ENCODE measurements around the gene AADAT. TPM values are rescaled to one million over a fixed set of nuclear protein-coding genes. Genes with fewer than 3 reads are reported as not detected.
"Not testable (repeated sequence)": the region's sequence is repeated elsewhere in the genome, so short reads cannot be mapped to it uniquely, and the experiment has no call there.

Gene AADAT
- total RNA-seq, 1 donor from 2014 or later = 2.9 TPM

DNA sequence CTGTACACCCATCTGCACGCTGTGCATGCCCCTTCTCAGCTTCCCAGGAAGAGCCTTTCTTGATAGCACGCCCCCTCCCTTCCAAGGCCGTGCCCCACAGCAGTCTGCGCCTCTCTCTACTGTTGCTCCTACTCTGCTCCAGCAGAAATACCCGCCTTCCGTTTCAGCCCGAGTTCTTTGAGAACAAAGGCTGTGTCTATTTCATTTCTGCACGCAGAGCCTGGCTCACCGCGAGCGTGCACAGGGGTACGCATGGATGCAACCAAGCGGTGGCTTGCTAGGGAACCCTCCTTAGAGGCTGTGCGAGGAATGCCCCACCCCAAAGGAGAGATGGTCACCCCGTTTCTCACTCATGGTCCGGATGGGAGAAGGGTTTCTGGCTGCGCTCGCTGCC, 485 bp downstream of the AADAT start:
- ATAC-seq = peak; percentile 30

DNA sequence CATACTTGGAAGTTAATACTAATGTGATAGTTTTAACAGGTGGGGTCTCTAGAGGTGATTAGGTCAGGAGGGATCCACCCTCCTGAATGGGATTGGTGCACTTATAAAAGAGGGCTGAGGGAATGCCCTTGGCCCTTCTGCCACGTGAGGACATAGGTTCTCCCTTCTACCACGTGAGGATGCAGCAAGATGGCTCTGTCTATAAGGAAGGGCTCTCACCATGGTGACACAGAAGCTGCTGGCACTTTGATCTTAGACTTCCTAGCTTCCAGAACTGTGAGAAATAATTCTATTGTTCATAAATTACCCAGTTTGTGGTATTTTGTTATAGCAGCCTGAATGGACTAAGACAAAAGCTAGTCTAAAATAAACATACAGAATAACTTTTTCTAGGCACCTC, 1.0 kb downstream of the AADAT start:
- ATAC-seq = no peak

DNA sequence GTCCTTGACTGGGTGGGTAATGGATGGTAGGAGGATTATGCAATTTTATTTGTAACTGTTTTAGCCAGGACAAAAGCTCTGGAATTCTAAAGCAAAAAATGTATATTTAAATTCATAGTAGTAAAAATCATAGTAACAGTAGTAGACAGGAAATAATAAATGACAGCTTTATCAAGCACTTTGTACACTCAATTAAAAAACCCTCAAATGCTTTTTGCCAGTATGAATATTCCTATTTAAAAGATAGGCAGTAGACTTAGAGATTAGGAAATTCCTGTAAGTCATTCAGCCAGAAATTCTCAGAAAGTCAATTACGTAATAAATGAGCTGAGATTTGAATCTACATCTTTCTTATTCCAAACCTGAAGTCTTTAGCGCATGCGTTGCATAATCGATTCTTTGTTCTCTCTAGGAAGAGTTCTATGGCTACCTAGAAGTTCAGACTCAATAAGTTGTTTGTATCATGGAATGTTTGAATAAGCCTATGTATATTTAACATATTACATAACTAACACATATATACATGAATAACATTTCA, 2.5 kb downstream of the AADAT start:
- ATAC-seq = no peak

GRCh38 chr4:170083541-170083940, 6.2 kb downstream of the AADAT start:
- ATAC-seq = no peak

DNA sequence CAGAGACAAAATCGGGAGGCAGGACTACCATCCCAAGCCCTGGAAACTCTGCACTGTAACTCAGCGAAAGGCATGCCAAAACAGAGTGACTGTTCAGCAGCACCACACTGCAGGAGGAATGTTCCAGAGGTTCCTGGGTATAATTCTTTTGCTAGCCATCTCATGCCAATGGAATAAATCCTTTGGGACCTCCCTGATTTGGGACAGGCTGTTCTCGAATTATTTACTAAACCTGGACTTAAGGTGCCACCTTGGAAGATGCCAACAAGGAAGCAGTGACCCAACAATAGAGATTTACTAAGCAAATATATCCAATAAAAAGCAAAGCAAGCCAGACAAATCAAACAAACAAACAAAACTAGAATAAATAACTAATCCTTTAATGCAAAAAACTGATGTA, 9.3 kb downstream of the AADAT start:
- ATAC-seq = no peak

DNA sequence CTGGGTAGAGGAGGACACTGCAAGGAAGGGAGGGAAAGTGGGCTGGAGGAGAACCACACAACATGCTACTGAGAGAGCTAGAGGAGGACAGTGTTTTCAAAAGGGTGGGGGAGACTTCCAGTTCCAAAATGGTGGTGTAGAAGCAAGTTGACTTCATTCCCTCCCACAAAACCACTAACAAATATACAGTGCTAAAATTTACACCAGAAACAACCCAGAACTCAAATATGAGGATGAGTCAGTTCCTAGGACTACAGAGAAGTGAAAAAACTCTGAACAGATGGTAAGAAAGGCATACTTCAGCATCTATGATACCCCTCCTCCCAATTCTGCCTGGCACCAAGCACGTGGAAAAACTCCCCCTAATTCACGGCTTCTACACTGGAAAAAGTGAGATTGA, 9.8 kb downstream of the AADAT start:
- no peak for ATAC-seq

DNA sequence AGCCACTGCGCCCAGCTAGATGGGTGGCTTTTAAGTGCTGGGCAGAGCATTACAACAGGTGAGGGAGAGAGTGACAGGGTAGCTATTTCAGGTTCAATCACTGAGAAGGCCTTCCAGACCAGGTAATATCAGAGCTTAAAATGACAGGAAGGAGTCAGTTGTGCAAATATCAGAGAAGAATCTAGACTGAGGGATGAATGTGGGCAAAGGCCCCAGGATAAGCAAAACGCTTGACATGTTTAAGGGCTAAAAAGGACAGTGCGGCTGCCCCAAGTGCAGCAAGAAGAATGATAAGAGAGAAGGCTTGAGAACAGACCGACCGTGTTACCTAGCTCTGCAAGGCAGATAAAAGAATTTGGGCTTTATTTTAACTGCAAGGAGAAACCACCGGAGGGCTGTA, 18.6 kb downstream of the AADAT start:
- no peak for ATAC-seq

DNA sequence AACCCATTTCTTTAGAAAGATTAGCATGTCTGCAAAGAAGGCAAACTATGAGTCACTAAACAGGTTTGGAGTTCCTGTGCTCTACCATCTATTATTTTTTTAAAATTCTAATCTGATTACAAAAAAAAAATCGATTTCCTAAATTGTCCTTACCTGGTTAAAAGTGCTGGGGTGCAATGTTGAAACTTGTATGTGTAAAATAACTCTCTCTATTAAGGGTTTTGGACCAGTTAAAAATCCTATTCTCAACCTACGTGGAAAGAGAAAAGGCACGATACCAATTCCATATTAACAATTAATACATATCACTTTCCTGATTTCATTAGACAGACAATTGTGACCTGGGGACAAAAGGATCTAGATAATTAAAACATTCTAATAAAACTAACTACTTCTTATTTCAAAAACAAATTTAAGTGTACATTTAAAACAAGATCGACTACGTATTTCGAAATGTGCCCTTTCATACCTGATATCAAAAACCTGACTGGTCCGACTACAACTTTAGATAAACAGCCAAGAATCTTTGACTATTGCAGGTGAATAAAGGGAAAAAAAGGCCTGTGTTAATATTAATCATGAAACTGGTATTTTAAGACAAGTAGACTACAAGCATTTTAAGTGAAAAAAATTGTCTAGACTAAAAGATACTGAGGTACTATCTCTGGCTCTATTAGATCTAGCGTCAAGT, 21.2 kb downstream of the AADAT start:
- ATAC-seq = no peak

- ATAC-seq = no peak
Observed at GRCh38 chr4:170059421-170059820, 30.3 kb downstream of the AADAT start.

DNA sequence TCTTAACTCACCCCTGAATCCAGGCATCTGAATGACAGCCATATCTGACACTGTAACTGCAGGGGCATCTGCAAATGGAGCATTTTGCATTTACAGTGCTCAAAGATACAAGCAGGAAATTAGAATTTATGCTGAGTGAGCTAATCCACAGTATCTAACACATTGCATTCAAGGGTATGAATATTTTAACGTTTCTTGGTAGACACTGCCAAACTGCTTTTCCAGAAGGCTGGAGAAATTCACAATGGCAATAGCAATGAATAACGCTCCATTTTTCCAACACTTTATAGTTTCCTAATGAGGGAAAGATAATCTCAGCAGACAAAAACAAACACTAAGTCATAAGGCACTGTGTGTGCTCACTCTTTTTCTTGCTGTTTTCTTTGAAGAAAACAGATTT, 30.9 kb downstream of the AADAT start:
- no peak for ATAC-seq

DNA sequence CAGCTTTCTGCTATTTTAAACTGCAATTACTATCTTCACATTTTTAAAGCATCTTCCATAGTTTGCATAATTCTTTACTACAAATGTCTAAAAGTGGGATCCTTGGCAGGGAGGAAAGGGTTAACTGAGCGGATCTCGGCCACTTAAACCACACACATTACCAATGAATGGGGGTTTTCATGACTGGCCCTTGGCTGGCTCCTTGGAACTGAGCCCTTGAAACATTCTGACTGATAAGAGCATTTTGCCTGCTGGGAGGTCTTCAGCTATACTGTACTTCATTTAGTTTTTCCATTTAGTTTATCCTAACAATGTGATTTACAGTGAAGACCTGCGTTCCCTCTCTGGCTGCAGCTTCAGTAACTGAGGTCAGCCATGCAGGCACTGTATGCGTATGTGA, 31.9 kb downstream of the AADAT start:
- no peak for ATAC-seq

DNA sequence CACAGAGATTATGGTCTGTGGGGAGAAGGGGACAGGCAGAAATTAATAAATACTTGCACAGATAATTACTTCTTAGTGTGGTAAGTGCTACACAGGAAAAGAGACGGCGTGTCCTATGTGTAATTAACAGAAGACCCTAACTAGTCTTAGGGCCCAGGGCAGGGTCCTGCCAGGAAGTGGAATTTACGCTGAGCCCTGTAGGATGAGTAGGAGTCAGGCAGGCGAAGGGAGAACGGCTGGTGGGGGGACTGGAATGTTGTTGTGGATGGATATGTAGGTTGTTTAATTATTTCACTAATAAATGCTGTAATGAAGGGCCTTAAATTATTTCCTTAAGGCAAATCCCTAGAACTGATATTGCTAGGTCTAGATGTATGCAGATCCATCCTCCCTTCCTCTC, 36.8 kb downstream of the AADAT start:
- no peak for ATAC-seq

GRCh38 chr4:170051402-170051801, 38.4 kb downstream of the AADAT start:
- no peak for ATAC-seq

DNA sequence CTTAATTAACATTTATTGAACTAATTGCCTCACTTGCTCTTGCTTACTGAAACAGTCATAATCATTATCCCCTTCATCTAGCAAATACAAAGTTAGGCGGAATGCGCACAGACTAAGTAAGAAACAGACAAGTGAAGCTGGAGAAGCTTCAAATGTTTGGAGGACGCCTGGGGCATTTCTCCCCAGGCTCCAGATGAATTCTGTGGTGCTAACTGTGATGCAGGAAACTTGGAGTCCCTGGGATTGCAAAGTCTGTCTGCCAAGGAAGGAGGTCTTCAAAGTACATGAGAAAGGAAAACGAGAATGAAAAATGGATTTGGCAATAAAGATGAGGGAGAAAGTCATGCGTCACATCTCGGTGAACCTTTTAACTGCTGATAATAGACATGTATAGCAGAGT, 40.0 kb downstream of the AADAT start:
- ATAC-seq = no peak

GRCh38 chr4:170047771-170048354, 41.9 kb downstream of the AADAT start:
- ATAC-seq = no peak

- ATAC-seq = not testable (repeated sequence)
Observed at GRCh38 chr4:170046156-170046555, 43.6 kb downstream of the AADAT start.

GRCh38 chr4:170040031-170040680, 49.6 kb downstream of the AADAT start:
- ATAC-seq = no peak

- no peak for ATAC-seq
Observed at GRCh38 chr4:170038769-170039168, 51.0 kb downstream of the AADAT start.

DNA sequence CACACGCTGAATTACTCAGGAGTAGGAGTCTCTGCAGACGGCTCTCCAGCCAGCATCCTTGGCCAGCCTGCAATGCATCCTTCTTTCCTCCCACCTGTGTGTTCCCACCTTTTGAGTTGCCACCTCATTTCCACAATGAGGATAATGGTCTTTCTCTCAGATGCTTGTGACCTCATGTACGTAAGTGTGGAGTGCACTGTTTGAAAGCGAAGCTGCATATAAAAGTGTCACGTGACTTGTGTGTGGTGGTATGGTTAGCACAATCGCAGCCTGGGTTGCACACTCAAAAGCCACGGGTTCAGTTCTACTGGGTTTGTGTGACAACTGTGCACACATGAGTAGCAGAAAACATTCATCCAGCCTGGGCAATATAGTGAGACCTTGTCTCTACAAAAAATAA, 51.5 kb downstream of the AADAT start:
- ATAC-seq = no peak

GRCh38 chr4:170037481-170037880, 52.3 kb downstream of the AADAT start:
- no peak for ATAC-seq

DNA sequence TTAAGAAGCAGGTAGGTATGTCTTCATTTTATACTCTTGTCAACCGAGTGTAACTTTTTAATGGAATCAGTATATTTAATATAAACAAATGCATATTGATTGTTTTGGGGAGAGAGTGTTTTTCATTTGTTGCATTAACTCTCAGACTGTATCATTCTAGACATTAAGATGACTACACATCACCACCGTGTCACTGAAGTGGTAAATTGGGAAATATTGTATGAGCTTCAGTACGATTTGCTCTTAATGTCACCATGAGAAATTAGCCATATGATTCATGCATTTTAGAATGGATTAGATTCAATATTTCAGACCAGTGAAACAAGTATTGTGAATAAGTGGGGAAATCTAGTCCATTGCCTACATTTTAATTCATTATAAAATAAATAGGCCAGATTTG, 53.9 kb downstream of the AADAT start:
- ATAC-seq = no peak

GRCh38 chr4:170035231-170035630, 54.5 kb downstream of the AADAT start:
- ATAC-seq = no peak

DNA sequence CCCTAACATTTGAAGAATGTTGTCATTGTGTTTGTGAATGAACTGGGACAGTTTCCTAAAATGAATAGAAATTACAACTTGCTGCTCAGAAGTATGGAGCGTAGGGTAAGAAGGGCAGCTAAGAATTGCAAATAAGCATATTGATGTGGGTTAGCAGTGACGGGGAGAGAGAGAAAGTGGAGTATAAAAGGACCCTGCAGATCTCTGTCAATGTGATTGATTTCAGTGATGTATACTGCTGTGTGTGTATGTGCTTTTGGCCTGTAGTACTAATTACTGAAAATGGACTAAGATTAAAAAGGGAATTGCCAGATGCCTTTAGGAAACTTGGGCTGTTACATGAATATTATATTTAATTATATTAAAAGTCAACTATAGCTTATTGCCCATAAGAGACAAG, 55.8 kb downstream of the AADAT start:
- no peak for ATAC-seq

DNA sequence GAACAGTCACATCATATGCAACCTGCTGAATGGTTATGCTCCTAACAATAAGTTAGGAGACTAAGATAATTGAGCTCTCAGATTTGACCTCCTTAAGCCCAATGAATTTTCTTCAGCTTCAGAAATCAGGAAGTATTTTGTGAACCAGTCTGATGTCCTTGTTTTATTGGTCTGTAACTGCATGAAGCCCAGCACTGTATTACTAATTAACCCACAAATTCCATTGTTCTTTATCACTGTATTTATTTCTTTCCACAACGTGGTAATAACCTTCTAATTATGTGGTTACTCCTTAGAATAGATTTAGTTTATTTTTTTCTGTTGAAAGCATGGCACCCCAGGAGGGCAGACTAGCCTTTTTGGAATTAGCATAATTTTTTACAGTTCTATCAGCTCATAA, 59.6 kb downstream of the AADAT start:
- no peak for ATAC-seq

Measured in esophagus mucosa (tissue), 1 donor.